ENCODE measurements around the gene GSS.

DNA sequence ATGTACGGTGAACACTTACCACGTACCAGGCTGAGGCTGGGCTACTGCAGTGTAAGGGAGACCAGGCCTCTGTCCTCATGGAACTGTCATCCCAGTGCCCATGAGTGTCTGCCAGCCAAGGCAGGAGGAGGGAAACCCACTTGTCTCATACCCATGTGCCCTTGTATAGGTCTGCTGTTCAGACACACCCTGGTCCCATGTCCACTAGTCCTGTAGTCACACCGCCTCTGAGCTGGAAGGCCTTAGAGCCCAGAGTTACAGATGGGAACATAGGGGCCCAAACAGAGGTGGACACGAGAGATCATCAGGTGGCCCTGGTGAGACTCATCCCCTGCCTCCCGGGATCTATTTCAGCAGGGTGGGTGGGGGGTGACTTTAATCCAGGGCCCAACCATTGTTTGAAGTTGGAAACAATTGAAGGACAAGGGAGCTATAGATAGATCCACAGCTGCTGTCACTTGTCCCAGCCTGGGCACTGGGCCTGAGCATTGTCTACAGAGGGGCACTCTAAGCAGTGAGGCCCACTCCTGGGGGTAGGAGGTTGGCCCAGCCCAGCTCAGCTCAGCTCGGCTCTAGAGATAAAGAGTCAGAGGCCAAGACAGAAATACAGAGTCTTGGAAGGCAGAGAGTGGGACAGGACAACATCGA, 14.7 kb upstream of the GSS start:
- TF ChIP-seq, protein P1, sequence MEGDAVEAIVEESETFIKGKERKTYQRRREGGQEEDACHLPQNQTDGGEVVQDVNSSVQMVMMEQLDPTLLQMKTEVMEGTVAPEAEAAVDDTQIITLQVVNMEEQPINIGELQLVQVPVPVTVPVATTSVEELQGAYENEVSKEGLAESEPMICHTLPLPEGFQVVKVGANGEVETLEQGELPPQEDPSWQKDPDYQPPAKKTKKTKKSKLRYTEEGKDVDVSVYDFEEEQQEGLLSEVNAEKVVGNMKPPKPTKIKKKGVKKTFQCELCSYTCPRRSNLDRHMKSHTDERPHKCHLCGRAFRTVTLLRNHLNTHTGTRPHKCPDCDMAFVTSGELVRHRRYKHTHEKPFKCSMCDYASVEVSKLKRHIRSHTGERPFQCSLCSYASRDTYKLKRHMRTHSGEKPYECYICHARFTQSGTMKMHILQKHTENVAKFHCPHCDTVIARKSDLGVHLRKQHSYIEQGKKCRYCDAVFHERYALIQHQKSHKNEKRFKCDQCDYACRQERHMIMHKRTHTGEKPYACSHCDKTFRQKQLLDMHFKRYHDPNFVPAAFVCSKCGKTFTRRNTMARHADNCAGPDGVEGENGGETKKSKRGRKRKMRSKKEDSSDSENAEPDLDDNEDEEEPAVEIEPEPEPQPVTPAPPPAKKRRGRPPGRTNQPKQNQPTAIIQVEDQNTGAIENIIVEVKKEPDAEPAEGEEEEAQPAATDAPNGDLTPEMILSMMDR (IDR thresholded peaks at IDR 0.05) = no peak
- TF ChIP-seq POLR2A (IDR thresholded peaks at IDR 0.05) = no peak

Measured in testis (tissue), 2 donors.